ENCODE data around the gene FOXL2.

The FOXL2 gene

DNA sequence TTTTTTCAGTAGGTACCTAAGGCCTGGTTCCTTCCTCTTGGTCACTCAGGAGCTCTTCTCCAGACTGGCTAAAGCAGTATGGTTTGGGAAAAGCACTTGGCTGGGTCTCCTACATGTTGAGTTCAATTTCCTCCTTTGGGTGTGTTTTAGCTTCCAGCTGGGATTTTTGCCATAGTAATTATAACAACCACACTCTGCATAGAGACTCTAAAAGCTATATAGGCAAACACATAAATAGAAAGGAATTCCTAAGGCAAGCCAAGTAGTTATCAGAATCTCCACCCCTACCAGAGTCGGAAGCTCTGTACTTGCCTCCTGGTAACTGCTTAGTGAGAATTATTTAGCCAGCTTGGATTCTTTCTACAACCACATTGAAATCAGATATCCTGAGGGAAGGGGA is 48.6 kb downstream of the FOXL2 start:
- TF ChIP-seq EZH2phosphoT487 (IDR thresholded peaks at IDR 0.05; ENCODE audit: borderline replicate concordance): no peak
- TF ChIP-seq, protein P1, sequence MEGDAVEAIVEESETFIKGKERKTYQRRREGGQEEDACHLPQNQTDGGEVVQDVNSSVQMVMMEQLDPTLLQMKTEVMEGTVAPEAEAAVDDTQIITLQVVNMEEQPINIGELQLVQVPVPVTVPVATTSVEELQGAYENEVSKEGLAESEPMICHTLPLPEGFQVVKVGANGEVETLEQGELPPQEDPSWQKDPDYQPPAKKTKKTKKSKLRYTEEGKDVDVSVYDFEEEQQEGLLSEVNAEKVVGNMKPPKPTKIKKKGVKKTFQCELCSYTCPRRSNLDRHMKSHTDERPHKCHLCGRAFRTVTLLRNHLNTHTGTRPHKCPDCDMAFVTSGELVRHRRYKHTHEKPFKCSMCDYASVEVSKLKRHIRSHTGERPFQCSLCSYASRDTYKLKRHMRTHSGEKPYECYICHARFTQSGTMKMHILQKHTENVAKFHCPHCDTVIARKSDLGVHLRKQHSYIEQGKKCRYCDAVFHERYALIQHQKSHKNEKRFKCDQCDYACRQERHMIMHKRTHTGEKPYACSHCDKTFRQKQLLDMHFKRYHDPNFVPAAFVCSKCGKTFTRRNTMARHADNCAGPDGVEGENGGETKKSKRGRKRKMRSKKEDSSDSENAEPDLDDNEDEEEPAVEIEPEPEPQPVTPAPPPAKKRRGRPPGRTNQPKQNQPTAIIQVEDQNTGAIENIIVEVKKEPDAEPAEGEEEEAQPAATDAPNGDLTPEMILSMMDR (conservative IDR thresholded peaks at IDR 0.05; ENCODE audit: low read length): no peak

More for the DNA sequence above, 48.6 kb downstream of the FOXL2 start:
- no peak overlapping the region for H3K4me3 ChIP-seq (ENCODE audit: low read length, poor library complexity, severe bottlenecking)
- no peaks in the 10 kb centered on the region for H3K79me2 ChIP-seq (ENCODE audit: insufficient read depth, low read length)
- H3F3A ChIP-seq (ENCODE audit: low read depth): no peaks in the 10 kb centered on the region
- H4K20me1 ChIP-seq (ENCODE audit: insufficient read depth, low read length, poor library complexity, severe bottlenecking): no peaks in the 10 kb centered on the region
- H2AFZ ChIP-seq (ENCODE audit: low read length): no peak overlapping the region
- H3K27me3 ChIP-seq (ENCODE audit: insufficient read depth, low read length, poor library complexity, severe bottlenecking): no peaks in the 10 kb centered on the region
- no peaks in the 10 kb centered on the region for H3K9me3 ChIP-seq (ENCODE audit: insufficient read depth, low read depth, low read length)
- no peak overlapping the region for H3K9ac ChIP-seq (ENCODE audit: low read depth, low read length, poor library complexity, severe bottlenecking)
- no peaks in the 10 kb centered on the region for H3K4me1 ChIP-seq (ENCODE audit: insufficient read depth, low read length, poor library complexity, severe bottlenecking)
- H3K4me2 ChIP-seq (ENCODE audit: low read depth, low read length, poor library complexity, severe bottlenecking): no peak overlapping the region
- no peaks in the 10 kb centered on the region for H3K36me3 ChIP-seq (ENCODE audit: insufficient read depth, low read length)
- H3K9me2 ChIP-seq (replicated peaks; ENCODE audit: low read depth, low read length): no peaks in the 10 kb centered on the region
